ENCODE results near the gene GPR161. TPM values are rescaled to one million over a fixed set of nuclear protein-coding genes. Genes with fewer than 3 reads are reported as not detected.

Gene GPR161
- total RNA-seq, 1 donor = 13.8 TPM

GRCh38 chr1:168135921-168136708 is 615 bp downstream of the GPR161 start:
- peak; percentile 87 for DNase-seq (ENCODE audit: insufficient read length, low spot score, missing footprints)

GRCh38 chr1:168135116-168135920 is 1.4 kb downstream of the GPR161 start:
- no peaks in the 10 kb centered on the region for H3K9me3 ChIP-seq (ENCODE audit: low read depth, low read length)
- peaks cover 2% of the 10 kb centered on the region for H3K79me2 ChIP-seq (ENCODE audit: insufficient read depth, low read length)
- H3K4me3 ChIP-seq (ENCODE audit: insufficient read depth, low read length) = peak overlapping the region; percentile 90
- H3K36me3 ChIP-seq (ENCODE audit: insufficient read depth, low read length) = no peaks in the 10 kb centered on the region
- peak overlapping the region; percentile 78 for H2AFZ ChIP-seq (ENCODE audit: low read length)
- H3K27me3 ChIP-seq (ENCODE audit: insufficient read depth, low read length) = no peaks in the 10 kb centered on the region
- no peaks in the 10 kb centered on the region for H4K20me1 ChIP-seq (ENCODE audit: insufficient read depth, low read length)
- no peak overlapping the region for H3K27ac ChIP-seq (ENCODE audit: low read depth, low read length)
- peak overlapping the region; percentile 96 for H3K4me2 ChIP-seq (ENCODE audit: insufficient read depth, low read length)
- no peak for TF ChIP-seq CTCF (IDR thresholded peaks at IDR 0.05; ENCODE audit: extremely low read depth, low read depth, low read length)
- peak; percentile 58 for DNase-seq (ENCODE audit: insufficient read length, low spot score, missing footprints)
- peaks cover 8% of the 10 kb centered on the region for H3K4me1 ChIP-seq (ENCODE audit: insufficient read depth, low read length)

More at GRCh38 chr1:168135921-168136708, 615 bp downstream of the GPR161 start:
- Histone ChIP-seq H3K9me3 (ENCODE audit: low read depth, low read length) (no peaks in the 10 kb centered on the region), H3K4me2 (ENCODE audit: insufficient read depth, low read length) (peak overlapping the region; percentile 96), H2AFZ (ENCODE audit: low read length) (peak overlapping the region; percentile 78), H3K27ac (ENCODE audit: low read depth, low read length) (no peak overlapping the region), H3K4me1 (ENCODE audit: insufficient read depth, low read length) (peaks cover 8% of the 10 kb centered on the region), H3K79me2 (ENCODE audit: insufficient read depth, low read length) (peaks cover 2% of the 10 kb centered on the region), H4K20me1 (ENCODE audit: insufficient read depth, low read length) (no peaks in the 10 kb centered on the region), H3K36me3 (ENCODE audit: insufficient read depth, low read length) (no peaks in the 10 kb centered on the region), H3K27me3 (ENCODE audit: insufficient read depth, low read length) (no peaks in the 10 kb centered on the region), H3K4me3 (ENCODE audit: insufficient read depth, low read length) (peak overlapping the region; percentile 90)
- TF ChIP-seq CTCF (IDR thresholded peaks at IDR 0.05; ENCODE audit: extremely low read depth, low read depth, low read length) = no peak

- no peaks in the 10 kb centered on the region for H3K9me3 ChIP-seq (ENCODE audit: low read depth, low read length)
- H3K27me3 ChIP-seq (ENCODE audit: insufficient read depth, low read length) = no peaks in the 10 kb centered on the region
- no peak for TF ChIP-seq CTCF (IDR thresholded peaks at IDR 0.05; ENCODE audit: extremely low read depth, low read depth, low read length)
- H3K4me2 ChIP-seq (ENCODE audit: insufficient read depth, low read length) = no peak overlapping the region
- no peak overlapping the region for H2AFZ ChIP-seq (ENCODE audit: low read length)
- no peaks in the 10 kb centered on the region for H3K36me3 ChIP-seq (ENCODE audit: insufficient read depth, low read length)
- DNase-seq (ENCODE audit: insufficient read length, low spot score, missing footprints) = no peak
- H3K27ac ChIP-seq (ENCODE audit: low read depth, low read length) = no peak overlapping the region
- H3K4me1 ChIP-seq (ENCODE audit: insufficient read depth, low read length) = peaks cover 8% of the 10 kb centered on the region
- H3K79me2 ChIP-seq (ENCODE audit: insufficient read depth, low read length) = peaks cover 2% of the 10 kb centered on the region
- no peaks in the 10 kb centered on the region for H4K20me1 ChIP-seq (ENCODE audit: insufficient read depth, low read length)
- no peak overlapping the region for H3K4me3 ChIP-seq (ENCODE audit: insufficient read depth, low read length)
Observed at GRCh38 chr1:168134642-168135041, 2.1 kb downstream of the GPR161 start.

DNA sequence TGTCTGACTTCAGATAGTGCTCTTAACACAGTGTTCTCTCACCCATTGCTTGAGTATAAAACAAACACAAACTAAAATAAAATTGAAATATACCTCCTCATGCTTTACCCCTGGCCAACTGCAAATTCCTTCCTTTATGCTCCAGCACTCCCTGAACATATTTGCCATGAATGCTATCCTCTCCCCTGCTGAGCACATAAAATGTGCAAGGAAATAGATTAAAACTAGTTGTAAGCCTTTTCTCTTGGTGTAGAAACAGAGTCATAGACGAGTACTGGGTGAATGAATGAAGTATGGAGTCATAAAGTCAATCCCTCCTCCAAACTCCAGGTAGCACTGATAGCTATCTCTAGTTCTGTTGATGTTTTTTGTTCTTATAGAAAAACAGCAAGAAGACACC is 2.6 kb downstream of the GPR161 start:
- H3K27me3 ChIP-seq (ENCODE audit: insufficient read depth, low read length) = no peaks in the 10 kb centered on the region
- H3K4me1 ChIP-seq (ENCODE audit: insufficient read depth, low read length) = peaks cover 8% of the 10 kb centered on the region
- no peak overlapping the region for H3K4me2 ChIP-seq (ENCODE audit: insufficient read depth, low read length)
- H3K4me3 ChIP-seq (ENCODE audit: insufficient read depth, low read length) = no peak overlapping the region
- no peak overlapping the region for H2AFZ ChIP-seq (ENCODE audit: low read length)
- no peak for TF ChIP-seq CTCF (IDR thresholded peaks at IDR 0.05; ENCODE audit: extremely low read depth, low read depth, low read length)
- H3K36me3 ChIP-seq (ENCODE audit: insufficient read depth, low read length) = no peaks in the 10 kb centered on the region
- H3K79me2 ChIP-seq (ENCODE audit: insufficient read depth, low read length) = peaks cover 2% of the 10 kb centered on the region
- no peak overlapping the region for H3K27ac ChIP-seq (ENCODE audit: low read depth, low read length)
- no peaks in the 10 kb centered on the region for H3K9me3 ChIP-seq (ENCODE audit: low read depth, low read length)
- DNase-seq (ENCODE audit: insufficient read length, low spot score, missing footprints) = no peak
- H4K20me1 ChIP-seq (ENCODE audit: insufficient read depth, low read length) = no peaks in the 10 kb centered on the region

Data from osteoblast (primary cell).